Muscle of arm (tissue), 12 donors: Measurements from ENCODE around the gene OGFR. TPM values are rescaled to one million over a fixed set of nuclear protein-coding genes. Genes with fewer than 3 reads are reported as not detected.
"Not testable (repeated sequence)": the region's sequence is repeated elsewhere in the genome, so short reads cannot be mapped to it uniquely, and the experiment has no call there.

Experiments
- DNase-seq: peaks from one replicate; pipeline ENCODE4 v3.0.0-alpha.2; 2013
- polyA plus RNA-seq, 12 donors: library from polyadenylated mRNA; unstranded; fragments of 120-200 nt; gene quantifications; one replicate each; pipeline ENCODE4 v1.2.1, GENCODE V29; 2013; ENCODE audit not compliant: insufficient read length in 12 of 12

OGFR gene
- polyA plus RNA-seq, 12 donors, result 12.0 to 27.2 (median 14.5) TPM; not detected in 1

DNA sequence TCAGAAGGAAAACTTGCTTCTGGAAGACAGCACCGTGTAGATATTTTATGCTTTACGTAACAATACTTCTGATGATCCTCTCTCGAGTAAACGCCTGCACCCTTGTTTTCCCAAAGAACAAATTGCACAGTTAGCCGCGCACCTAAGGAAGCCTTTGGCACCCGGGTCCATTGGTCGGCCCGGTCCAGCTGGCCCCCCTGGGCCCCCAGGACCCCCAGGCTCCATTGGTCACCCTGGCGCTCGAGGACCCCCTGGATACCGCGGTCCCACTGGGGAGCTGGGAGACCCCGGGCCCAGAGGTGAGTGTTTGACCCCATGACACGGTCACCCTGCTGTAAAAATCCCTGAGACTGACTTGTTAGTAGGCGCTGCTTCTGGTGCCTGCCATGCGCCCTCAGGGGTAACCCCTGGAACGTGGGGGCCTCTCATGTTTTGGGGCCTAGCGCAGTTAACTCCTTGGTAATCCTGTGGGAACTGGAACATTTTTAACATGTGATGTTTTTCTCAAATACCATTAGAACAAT lies 32.4 kb downstream of the OGFR start:
- DNase-seq, result no peak

DNA sequence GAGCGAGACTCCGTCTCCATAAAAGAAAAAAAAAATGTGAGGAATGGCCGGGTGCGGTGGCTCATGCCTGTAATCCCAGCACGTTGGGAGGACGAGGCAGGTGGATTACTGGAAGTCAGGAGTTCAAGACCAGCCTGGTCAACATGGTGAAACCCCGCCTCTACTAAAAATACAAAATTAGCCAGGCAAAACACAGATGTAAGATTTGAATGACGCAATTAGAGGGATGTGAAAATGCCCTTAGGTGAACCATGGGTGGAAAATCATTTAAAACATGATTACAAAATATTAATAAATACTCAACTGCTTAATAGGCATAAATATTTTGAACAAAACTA lies 33.1 kb downstream of the OGFR start:
- no peak for DNase-seq

DNA sequence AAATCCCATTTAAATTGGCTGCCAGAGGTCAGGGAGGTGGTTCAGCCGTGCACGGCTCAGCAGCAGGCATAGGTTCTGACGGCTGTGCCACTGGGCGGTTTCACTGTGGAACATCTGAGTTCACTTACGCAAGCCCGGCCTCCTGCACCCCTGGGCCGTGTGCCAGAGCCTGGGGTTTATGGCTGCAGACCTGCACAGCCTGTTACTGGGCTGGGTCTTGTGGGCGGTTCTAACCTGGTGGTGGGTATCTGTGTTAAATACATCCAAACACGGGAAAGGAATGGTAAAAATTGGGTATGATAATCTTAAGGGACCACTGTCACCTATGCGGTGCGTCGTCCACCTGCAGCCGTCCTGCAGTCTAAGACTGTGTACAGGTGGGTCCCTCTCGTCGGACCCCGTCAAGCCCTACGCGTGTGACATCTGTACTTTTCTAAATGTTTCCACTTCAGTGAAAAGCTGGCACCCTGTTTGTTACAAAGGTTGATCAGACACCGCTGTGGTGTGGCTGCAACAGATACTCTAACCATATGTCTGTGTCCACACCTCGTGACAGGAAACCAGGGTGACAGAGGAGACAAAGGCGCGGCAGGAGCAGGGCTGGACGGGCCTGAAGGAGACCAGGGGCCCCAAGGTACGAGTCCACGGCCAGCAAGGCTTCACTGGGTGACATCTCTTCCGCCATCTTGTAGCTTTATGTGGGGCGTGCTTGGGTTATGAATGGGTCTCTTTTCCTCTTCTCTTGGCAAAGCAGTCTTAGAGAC lies 33.7 kb downstream of the OGFR start:
- no peak for DNase-seq

DNA sequence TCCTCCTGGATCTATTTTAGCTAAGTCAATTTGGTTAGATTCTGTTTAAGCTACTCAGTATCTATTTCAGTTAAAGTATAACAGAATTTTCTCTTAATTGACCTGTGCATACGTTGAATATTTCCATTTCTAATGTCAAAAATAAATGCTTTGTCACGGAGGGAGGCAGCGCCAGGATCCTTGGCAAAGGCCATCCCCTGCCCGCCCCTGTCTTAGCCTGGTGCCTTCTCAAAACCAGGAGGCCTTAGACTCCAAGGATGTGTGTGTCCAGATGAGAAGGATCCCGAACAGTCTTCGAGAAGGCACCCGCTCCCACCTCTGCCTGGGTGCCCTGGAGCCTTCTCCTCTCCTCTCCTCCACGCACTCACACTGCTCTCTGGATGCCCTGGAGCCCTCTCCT lies 34.6 kb downstream of the OGFR start:
- DNase-seq, result no peak

DNA sequence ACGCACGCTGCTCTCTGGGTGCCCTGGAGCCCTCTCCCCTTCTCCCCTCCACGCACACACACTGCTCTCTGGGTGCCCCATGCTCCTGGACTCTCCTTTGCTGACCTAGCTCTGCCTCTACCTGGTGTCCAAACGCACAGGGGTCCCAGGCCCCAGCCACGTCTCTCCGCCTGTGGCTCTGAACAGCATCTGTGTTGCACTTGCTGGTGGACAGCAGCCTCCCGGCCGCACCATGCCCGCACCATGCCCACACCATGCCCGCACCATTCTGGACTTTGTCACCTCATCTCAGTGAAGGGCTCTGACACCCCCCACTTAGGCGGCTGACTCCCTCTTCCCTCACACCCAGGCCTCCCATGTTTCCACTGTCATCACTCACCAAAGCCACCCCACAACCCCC lies 35.2 kb downstream of the OGFR start:
- no peak for DNase-seq

DNA sequence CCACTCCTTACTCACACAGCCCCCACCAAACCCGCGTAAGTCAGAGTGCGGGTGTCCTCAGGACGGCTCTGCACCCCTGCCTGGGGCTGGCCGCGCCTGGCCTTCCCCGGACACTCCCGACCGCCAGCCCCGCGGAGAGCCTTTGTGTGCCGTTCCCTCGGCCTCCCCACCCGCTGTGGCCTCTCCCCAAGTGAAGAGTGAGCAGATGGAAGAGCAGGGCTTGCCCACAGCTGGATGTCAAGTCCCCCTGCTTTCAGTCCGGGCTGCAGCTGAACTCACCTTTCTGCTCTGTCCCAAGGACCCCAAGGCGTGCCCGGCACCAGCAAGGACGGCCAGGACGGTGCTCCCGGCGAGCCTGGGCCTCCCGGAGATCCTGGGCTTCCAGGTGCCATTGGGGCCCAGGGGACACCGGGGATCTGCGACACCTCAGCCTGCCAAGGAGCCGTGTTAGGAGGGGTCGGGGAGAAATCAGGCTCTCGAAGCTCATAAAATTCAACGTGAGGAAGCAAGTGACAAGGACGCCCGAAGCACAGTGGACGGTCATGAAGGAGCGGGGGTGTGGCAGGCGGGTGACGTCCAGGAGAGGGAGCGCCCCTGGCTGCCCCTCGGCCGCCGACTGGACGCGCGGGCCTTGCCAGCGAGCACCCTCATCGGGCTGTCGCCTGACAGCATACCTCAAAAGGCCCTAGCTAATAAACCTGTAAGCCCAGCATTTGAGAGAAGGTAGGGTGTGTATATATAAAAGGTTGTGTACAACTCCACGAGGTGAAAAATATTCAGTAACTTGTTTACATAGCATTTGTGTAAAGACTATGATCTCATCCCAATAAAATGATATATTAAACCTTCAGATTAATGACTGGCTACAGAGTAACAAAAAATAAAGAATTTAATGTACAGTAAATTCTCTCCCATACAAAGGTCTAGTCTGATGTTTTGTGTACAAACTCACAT lies 35.9 kb downstream of the OGFR start:
- DNase-seq, result no peak

DNA sequence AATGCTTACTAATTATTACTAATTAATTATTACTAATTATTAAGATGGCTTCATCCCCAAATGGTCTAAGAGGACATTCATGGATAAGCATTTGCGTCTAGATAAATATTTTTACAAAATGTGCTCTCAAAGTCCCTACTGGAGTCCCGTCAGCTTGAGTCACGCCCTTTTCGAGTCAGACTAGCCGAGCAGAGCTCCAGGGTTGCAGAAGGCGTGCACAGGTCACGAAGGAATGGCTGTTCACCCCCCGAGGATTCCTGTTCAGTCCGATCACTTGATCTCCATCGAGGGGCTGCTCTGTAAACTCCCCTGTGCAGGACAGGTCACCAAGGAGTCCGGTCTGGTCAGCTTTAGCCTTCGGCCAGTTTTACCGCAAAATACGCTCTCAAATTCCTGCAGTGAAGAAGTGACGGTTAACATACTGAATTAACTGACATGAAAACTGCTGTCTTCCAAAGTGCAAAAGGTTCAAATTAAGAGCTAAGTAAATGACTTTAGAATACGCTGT lies 37.1 kb downstream of the OGFR start:
- DNase-seq, result no peak

DNA sequence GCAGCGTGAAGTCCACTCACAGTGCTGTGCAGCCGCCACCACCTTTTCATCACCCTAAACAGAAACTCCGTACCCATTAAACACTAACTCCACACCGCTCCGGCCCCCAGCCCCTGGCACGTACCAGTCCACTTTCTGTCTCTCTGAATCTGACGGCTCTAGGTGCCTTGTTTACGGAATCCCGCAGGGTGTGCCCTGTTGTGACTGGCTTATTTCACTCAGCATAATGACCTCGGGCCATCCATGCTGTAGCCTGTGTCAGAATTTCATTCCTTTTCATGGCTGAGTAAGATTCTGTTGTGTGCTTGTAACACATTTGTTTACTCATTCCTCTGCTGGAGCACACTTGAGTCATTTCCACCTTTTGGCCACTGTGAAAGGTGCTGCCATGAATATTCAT lies 39.0 kb downstream of the OGFR start:
- DNase-seq, result no peak

DNA sequence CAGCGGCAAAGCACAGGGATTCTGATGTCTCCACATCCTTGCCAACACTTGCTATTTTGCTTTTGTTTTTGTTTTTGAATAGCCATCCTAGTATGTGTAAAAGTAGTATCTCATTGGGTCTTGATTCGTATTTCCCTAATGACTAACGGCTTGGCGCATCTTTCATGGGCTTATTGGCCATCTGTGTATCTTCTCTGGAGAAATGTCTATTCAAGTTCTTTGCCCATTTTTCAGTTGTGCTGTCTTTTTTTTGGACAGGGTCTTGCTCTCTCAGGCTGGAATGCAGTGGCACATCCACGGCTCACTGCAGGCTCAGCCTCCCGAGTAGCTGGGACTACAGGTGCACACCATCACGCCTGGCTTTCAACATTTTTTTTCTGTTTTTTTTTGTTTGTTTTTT lies 39.5 kb downstream of the OGFR start:
- no peak for DNase-seq

DNA sequence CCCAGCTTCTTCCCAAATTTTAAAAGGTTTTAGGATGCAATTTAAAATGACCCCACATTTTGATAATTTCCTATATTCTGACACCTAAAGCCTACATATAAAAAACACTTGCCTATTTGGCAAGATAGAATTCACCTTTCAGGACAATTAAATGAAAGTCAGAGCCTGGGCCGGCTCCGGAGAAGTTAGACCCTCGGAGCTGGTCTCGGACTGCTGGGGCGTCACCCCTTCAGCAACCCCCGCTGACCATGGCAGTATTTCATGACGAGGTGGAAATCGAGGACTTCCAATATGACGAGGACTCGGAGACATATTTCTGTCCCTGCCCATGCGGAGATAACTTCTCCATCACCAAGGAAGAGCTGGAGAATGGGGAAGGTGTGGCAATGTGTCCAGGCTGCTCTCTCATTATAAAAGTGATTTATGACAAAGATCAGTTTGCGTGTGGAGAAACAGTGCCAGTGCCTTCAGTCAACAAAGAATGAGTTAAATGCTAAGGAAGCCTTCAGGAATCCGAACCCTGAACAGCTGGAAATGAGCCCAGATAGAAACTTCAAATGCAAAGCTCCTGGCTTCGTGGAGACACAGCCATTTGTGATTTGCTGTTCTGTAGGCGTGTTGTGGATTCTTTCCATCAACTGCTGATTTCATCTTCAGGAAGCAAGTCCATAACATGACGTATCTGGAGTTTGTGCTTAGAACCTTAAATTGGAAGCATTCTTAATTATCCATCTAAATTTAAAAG lies 41.0 kb downstream of the OGFR start:
- DNase-seq, result no peak

DNA sequence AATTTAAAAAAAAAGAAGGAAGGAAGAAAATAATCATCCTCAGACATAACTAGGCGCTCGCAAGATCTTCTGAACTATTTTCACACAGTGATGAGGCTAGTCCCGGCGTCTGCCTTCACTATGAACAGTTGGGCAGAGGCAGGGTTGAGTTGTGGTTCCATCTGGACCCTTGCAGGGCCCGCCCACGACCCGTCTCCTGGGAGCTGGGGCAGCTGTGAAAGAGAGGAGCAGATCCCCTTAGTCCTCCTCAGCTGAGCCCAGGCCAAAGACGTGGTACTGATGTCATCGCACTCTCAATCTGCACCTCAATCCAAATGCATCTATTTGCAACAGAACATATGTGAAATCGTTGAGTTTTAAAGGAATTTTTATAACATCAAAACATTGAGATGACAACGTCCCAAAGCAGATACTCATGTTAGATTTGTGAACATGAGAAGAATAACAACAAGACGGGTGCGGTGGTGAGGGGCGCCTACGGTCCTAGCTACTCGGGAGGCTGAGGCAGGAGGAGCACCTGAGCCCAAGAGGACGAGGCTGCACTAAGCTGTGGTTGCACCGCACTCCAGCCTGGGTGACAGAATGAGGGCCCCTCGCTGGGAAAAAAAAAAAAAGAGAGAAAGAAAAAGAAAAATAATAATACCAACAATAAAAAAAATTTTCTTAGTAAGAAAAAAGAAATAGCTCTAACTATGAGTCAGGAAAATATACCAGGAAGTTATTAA lies 41.7 kb downstream of the OGFR start:
- no peak for DNase-seq

DNA sequence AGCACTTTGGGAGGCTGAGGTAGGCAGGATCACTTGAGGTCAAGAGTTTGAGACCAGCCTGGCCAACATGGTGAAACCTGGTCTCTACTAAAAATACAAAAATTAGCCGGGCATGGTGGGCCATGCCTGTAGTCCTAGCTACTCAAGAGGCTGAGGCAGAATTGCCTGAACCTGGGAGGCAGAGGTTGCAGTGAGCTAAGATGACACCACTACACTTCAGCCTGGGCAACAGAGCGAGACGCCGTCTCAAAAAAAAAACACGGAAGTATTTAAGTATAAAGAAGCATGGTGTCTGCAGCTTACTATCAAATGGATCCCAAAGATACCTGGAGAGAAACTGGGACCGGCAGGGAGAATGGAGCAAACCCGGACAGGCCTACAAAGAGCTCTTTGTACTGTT lies 44.3 kb downstream of the OGFR start:
- DNase-seq, result not testable (repeated sequence)

DNA sequence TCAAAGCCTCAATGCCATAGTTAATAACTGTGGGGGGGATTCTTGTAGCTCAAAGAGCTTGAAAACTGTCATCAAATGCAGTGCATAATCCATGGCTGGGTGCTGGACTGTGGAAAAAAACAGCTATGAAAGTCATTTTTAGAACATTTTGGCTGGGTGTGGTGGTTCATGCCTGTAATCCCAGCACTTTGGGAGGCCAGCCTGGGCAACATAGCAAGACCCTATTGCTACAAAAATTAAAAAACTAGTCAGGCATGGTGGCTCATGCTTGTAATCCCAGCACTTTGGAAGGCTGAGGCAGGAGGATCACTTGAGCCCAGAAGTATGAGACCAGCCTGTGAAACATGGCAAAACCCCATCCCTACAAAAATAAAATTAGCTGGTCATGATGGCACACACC lies 44.8 kb downstream of the OGFR start:
- no peak for DNase-seq

DNA sequence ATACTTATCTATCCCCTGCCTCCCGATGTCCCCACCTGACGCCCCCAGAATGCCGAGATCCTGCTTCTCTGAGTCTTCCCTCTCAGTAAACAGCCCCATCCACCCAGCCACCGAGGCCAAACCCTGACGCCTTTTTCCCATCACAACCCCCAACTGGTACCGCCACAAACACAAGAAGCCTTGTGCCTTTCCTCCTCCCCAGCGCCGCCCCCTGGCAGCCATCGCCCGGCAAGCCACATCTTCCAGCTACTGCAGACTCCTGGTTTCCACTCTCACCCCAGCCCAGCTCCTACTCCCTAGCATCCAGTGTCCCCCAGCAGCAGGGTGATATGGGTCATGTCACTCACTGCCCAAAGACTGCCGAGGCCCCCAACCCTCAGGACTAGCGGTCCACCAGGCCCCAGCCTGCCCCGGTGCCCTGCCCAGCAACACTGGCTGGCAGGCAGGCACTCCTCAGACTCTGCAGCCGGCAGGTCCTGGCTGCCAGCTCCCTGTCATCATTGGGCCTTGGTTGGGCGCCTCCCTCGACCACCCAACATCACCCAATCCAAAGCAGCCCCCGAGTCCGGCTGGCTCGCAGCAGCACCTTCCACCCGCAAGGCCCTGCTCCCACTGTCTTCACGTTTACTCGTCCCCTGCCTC lies 45.8 kb downstream of the OGFR start:
- DNase-seq, result no peak

DNA sequence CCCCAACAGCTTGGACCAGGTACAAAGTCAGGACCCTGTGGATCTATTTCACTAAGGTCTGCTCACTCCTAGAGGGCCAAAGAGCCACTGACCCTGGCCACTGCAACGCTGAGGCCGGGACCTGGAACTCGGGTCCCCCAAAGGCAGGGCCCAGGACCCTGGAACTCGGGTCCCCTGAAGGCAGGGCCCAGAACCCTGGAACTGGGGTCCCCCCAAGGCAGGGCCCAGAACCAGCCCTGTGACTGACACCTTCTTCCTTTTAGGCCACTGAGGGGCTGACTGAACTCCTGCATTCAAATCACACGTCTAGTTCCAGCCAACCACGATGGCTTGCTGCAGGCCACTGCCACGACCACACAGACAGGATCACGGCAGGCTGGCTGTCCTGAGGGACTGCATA lies 47.6 kb downstream of the OGFR start:
- no peak for DNase-seq

DNA sequence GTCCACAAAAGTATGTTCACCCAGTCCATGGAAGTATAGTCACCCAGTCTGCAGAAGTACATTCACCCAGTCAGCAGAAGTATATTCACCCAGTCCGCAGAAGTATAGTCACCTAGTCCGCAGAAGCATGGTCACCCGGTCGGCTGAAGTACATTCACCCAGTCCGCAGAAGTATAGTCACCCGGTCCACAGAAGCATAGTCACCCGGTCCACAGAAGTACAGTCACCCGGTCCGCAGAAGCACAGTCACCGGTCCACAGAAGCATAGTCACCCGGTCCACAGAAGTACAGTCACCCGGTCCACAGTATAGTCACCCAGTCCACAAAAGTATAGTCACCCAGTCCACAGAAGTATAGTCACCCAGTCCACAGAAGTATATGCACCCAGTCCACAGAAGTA lies 48.2 kb downstream of the OGFR start:
- no peak for DNase-seq

DNA sequence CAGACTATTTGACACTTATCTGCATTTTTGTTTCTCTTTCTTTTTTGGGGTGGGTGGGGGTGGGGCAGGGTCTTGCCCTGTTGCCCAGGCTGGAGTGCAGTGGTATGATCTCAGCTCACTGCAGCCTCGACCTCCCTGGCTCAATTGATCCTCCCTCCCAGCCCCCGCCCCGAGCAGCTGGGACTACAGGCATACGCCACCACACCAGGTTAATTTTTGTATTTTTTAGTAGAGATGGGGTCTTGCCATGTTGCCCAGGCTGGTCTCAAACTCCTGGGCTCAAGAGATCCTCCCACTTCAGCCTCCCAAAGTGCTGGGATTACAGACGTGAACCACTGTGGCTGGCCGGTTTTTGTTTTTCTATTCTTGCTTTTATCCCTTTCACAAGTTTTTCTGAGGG lies 48.7 kb downstream of the OGFR start:
- DNase-seq, result not testable (repeated sequence)

DNA sequence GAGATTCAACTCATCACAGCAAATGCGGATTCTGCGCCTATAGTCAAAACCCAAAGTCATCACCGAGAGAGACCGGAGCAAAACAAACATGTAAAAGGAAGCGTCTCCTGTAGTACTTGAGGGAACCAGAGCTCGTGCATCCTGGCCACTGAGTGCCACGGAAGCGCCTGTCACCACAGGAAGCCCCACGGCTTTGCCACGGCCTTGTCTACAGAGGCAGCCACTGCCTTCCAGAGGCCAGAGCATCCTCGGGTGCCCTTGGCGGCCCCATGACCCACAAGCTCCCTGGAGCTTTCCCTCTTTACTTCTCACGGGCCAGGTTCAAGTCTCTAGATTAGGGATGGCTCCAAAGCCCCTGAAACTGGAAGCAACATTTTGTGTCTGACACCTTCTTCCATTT lies 49.5 kb downstream of the OGFR start:
- DNase-seq, result no peak

DNA sequence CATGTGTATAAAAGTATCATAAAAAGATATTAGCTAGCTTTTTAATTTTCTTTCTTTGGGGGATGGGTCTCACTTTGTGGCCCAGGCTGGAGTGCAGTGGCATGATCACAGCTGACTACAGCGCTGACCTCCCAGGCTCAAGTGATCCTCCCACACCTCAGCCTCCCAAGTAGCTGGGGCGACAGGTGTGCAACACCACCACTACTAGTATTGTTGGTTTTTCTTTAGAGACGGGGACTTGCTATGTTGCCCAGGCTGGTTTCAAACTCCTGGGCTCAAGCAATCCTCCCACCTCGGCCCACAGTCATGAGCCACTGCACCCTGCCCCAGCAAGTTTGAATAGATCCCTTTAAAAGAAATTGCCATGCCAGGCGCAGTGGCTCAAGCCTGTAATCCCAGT lies 50.5 kb downstream of the OGFR start:
- no peak for DNase-seq

DNA sequence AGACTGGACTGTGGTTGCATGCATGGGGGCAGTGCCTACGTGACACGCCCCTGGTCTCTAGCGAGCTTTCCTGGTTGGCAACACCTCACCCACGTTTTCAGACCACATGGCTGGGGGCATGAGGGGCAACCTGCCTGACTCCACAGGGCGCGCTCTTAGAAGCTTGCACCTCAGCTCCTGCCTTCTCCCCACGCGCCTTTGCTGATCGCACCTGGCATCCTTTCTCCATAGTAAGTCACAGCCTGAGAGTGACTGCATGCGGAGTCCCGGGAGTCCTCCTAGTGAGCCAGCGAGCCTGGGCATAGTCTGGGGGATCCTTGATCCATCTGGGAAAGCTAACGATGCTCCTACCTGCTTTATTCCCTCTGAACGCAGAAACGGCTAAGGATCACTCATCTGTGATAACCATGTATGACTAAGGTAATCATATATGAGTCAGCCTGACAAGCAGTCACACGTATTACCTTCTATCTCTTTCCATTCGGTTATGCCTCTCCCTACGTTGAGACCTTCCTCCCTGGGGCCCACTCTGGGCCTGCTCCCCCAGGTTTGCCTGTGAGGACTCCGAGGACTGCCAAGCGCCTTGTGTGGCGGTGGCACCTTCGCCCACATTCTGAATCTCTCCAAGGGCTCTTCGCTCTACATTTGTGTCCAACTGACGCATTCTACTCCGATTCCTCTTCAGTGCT lies 52.4 kb downstream of the OGFR start:
- DNase-seq, result no peak
